ENCODE results near the gene SLC37A1.
"Not testable (repeated sequence)": the region's sequence is repeated elsewhere in the genome, so short reads cannot be mapped to it uniquely, and the experiment has no call there.

SLC37A1 gene

DNA sequence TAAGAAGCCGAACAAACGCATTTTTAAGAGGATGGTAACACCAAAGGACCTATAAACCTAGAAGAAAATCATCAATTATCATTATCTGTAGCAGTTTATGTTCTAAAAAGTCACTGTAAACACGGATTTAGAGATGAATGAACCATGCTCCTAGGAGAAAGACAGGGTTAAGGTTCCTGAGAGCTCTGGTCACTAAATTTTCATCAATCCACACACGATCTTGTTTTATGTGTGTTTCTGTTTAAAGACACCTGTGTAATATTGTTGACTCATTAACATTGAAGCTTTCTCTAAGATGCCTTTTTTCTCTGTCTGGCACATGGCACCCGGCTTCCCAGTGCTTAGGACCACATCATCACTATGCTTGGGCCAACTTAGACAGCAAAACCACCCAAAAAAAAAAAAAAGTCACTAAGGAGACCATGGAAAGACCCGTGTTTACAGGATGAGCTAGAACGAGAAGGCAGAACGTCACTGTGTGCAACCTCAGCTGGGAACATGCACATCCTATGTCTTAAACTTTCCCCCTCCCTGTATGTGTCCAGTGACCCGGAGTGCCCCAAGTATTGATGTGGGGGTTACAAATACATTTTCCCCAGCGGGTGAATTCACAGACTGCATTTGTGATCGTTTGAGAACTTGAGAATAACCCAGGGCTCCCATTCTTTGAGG, 84.0 kb downstream of the SLC37A1 start:
- DNase-seq = no peak

DNA sequence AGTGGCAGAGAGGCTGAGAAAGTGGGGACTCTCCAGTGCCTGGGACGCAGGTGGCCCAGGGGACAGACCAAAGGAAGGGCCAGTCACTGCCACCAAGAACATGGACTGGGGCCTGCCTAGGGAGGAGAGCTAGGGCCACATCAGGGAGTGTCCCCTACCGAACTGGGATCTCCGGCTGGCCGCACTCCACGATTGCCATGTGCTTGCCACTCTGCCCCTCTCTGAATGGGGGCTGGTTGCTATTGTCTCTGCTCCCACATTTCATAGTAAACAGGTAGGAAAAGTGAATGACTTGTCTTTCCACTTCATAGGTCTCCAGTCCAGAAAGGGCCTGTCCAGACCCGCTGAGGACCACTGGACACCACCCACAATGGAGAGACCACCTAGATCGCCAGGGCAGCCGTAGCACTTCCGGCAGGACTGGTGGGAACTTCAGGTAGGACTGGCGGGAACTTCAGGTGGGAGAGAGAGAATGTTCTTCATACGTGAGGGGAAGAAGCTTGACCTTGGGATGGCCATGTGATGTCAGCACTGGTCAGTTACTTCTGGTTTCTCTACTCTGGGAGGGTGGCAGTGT, 84.6 kb downstream of the SLC37A1 start:
- DNase-seq = no peak

DNA sequence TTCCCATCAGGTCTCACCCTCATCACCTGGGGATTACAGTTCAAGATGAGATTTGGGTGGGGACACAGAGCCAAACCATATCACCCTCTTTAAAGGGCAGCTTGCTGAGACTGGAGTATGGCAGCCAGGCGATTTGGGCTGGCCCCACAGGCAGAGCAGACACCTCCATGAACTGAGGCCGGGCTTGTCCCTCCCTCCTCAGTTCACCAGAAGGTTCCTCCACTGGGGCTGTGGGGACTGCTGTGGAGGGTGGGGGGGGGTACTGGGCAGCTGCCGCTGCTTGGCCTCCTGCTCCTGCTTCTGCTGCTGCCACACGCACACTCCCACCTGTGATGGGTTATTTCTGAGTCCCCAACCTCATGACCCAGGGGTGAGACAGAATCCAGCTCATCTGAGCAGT, 85.8 kb downstream of the SLC37A1 start:
- DNase-seq = peak; percentile 27

DNA sequence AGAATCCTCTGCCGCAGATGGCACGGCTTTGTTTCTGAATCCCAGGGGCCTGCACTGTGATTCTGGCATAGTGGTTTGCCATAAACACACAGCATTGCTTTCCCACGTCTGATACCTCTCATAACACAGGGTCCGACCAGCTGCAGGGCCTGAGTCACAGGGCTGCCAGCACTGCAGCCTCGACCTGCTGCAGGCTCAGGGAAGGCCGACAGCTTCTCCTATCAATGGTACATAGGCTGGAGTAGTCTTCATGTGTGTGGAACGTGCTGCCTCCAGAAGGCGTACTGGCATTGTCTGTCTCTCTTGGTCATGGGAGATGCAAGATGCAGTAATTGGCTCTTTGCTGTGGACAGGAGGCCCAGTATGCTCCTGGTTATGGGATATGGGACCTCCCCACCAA, 86.3 kb downstream of the SLC37A1 start:
- DNase-seq = no peak

- no peak for DNase-seq
These were observed 88.0 kb downstream of the SLC37A1 start for GRCh38 chr21:42601656-42602055.

- DNase-seq = no peak
These were observed 93.5 kb downstream of the SLC37A1 start for GRCh38 chr21:42607102-42607501.

GRCh38 chr21:42607525-42608102, 94.0 kb downstream of the SLC37A1 start:
- no peak for DNase-seq

DNA sequence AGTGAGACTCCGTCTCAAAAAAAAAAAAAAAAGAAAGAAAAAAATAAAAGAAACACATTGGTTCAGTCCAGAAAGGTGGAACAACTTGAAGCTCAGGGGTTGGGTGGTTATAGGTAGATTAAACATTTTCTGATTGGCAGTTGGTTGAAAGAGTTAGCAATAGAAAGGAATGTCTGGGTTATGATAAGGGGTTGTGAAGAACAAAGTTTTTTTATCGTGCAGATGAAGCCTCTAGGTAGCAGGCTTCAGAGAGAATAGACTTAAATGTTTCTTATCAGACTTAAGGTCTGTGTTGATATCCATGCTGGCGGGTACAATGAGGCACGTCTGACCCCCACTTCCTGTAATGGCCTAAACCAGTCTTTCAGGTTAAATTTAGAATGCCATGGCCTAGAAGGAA, 94.8 kb downstream of the SLC37A1 start:
- DNase-seq = no peak

DNA sequence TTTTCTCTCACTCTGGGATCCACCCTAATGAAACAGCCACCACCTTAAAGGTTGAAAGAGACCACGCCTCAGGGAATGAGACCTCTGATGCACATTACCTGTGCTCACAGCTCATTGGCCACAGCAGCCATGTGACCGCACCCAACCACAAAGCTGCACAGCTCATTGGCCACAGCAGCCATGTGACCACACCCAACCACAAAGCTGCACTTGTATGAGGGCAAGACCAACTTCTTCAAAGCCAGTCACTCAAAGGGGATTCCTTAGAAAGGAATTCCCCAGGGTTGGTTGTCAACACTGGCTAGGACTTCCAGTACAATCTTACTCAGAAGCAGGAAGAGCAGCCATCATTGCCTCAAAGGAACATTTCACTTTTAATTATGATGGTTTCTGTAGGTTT, 96.2 kb downstream of the SLC37A1 start:
- no peak for DNase-seq

GRCh38 chr21:42611852-42612251, 98.2 kb downstream of the SLC37A1 start:
- no peak for DNase-seq

DNA sequence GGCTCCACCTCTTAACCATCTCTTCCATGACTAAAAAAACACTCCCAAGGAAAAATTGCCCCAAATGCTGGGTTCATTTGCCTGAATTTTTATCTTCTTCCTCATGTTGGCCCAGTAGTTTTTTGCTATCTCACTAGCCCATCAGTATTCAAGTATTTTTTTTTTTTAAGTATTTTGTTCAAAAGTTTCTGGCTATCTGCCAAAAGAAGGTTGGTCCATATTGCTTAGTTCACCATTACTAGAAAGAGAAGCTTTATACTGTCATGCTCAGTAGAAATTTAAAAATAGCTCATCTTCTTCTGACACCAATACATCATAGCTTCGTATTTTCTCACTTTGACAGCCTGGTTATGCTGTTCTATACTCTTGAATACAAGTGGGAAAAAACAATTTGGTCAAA, 98.7 kb downstream of the SLC37A1 start:
- DNase-seq = no peak

- no peak for DNase-seq
These were observed 100.1 kb downstream of the SLC37A1 start for GRCh38 chr21:42613756-42614155.

GRCh38 chr21:42614396-42614795, 100.7 kb downstream of the SLC37A1 start:
- no peak for DNase-seq

DNA sequence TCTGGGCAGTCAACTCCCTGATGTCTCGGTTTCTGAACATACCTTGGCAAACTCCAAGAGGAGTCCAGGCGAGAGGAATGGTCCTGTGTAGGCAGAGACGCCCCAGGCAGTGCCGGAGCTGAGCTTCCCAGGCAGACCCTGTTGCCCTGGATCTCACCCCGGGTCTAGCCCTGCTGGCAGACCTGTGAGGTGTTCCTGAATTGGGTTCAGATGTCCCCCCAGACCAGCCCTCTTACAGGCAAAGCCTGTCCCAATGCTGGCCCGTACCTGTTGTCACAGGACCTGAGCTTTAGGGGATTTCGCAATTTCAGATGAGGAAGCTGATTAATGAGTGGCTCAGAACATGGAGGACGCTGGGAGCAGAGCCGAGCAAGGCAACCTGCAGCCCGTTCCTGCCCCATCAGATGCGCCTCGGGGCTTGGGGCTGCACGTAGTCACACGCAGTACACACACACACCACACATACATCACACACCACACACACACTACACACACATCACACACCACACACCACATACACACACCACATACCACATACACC, 101.2 kb downstream of the SLC37A1 start:
- peak; percentile 72 for DNase-seq

DNA sequence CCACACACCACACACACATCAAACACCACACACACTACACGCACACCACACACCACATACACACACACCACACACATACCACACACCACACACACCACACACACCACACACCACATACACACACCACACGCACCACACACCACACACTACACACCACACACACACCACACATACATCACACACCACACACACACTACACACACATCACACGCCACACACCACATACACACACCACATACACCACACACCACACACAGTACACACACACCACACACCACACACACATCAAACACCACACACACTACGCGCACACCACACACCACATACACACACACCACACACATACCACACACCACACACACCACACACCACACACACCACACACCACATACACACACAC, 101.7 kb downstream of the SLC37A1 start:
- not testable (repeated sequence) for DNase-seq

GRCh38 chr21:42615924-42616323, 102.3 kb downstream of the SLC37A1 start:
- no peak for DNase-seq

DNA sequence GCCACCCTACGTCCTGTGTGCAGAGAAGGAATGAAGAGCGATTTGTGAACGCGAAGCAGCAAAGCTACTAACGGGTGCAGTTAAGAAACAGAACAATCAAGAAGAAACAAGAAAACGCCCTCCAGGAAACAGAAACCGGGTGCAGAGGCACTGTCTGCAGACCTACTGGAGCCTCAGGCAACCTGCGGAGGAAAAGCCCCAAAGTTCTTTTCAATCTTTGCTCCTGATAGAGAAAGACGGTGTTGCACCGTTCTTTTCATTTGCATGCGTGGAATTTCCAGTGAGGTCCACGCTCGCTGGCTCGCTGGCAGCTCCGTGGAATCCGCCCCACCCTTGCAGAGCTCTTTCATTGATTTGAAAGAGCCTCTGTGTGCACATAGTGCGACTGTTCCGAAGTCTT, 102.8 kb downstream of the SLC37A1 start:
- no peak for DNase-seq

- no peak for DNase-seq
These were observed 103.3 kb downstream of the SLC37A1 start for GRCh38 chr21:42616941-42617340.

DNA sequence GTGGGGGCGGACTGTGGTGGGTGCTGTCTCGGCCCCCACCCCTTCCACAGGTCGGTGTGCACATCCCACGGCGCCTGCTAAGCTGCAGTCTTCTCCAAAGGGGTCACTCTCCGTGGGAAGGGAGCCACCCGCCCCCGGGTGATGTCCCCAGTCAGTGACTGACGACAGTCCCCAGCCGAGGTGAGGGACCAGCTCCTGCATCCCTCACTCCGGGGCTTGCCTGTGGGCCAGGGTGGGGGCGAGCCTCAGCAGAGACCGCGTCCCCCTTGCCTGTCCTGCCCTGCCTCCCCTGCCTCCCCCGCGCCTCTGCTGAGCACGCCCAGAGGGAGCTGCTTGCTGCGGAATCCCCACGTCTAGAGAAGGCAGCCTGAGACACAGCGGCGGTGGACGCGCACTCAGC, 103.8 kb downstream of the SLC37A1 start:
- peak; percentile 52 for DNase-seq

DNA sequence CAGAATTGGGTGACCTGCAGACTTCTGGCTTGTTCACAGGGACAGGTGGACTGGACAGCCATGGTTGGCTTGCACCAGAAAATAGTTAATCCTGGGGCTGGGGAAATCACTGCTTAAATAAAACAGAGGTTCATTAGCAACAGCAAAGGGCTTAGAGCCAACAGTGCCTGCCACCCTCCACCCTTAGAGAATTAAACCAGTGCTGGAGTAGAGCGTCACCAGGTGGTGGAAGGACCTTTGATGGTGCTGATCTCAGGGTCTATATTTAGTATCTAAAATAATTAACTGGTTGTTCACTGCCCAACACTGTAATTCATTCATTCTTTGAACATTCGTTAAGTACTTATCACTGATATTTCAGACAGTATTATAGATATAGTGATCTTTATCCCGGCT, 105.1 kb downstream of the SLC37A1 start:
- DNase-seq = no peak

DNA sequence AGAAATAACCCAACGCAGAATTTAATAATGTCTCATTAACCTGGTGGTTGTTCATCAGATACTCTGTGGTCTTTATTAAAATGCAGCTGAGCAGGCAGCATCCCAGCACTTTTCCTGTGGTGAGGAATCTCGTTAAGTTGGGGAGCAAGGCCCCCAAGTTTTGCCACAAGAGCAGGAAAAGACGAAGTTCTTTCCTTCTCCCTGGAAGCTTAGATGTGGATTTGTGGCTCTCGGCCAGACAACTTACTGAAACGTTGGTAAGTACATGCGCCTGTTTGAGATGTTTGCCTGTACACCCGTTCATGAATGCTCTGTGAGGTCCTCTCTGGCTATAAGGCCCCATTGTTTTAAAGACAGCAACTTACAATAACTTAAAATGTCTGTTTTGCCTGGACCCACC, 105.5 kb downstream of the SLC37A1 start:
- DNase-seq = no peak

GRCh38 chr21:42619841-42620240, 106.2 kb downstream of the SLC37A1 start:
- DNase-seq = no peak

GRCh38 chr21:42621166-42621818, 107.6 kb downstream of the SLC37A1 start:
- peak; percentile 66 for DNase-seq

- DNase-seq = no peak
These were observed 108.1 kb downstream of the SLC37A1 start for GRCh38 chr21:42621819-42622177.

Measured in islet precursor cell (in vitro differentiated cells).